Testis (tissue), 3 donors: Measurements from ENCODE around the gene FIZ1. TPM values are rescaled to one million over a fixed set of nuclear protein-coding genes. Genes with fewer than 3 reads are reported as not detected.

Experiments
- DNase-seq: peaks from one replicate; pipeline ENCODE4 v3.0.0-alpha.2; 2019
- H3K27ac ChIP-seq, 2 donors: fragments of 200-600 bp; sonication (generic); one replicate each; pipeline ENCODE4 v1.5.1; 2019
- H3K27me3 ChIP-seq: fragments of 200-600 bp; sonication (generic); one replicate; pipeline ENCODE4 v1.5.1; 2019
- H3K36me3 ChIP-seq: fragments of 200-600 bp; sonication (generic); one replicate; pipeline ENCODE4 v1.5.1; 2017; ENCODE audit warnings: low read depth; ENCODE audit errors: missing control alignments
- H3K4me1 ChIP-seq: fragments of 200-600 bp; sonication (generic); one replicate; pipeline ENCODE4 v1.5.1; 2019
- H3K4me3 ChIP-seq, 2 donors: fragments of 200-600 bp; sonication (generic); one replicate each; pipeline ENCODE4 v1.5.1; 2017 to 2019
- H3K9me3 ChIP-seq: fragments of 200-600 bp; sonication (generic); one replicate; pipeline ENCODE4 v1.5.1; 2017
- CTCF ChIP-seq, 3 experiments: fragments of 450-650 bp in 2 of 3; fragments of 200-600 bp in 1 of 3; sonication (generic) in 1 of 3; IDR thresholded peaks; one replicate each; pipeline ENCODE4 v1.5.1; 2016 to 2019; ENCODE audit warnings: antibody characterized with exemption in 3 of 3, mild to moderate bottlenecking in 2 of 3, moderate library complexity in 1 of 3
- POLR2A ChIP-seq: fragments of 450-650 bp; IDR thresholded peaks from one replicate; pipeline ENCODE4 v1.6.1; 2017; ENCODE audit warnings: antibody characterized with exemption, mild to moderate bottlenecking, moderate library complexity
- WGBS, 2 donors: methylation state at CpG; one replicate each; pipeline ENCODE4 v1.1.5; 2018; 5-methylcytosine and 5-hydroxymethylcytosine counted together
- intact Hi-C: fragments of 100-400 bp; cut with DNase I; formaldehyde crosslinking; loops from one replicate; pipeline ENCODE4 v1.15.1; 2023; ENCODE audit warnings: low total_unique reads
- polyA plus RNA-seq: library from polyadenylated mRNA; stranded (reverse); fragments of 350-450 nt; fragmentation: Illumina TruSeq; extraction: RNeasy Lipid Tissue Mini Kit (QIAGEN cat#74804); gene quantifications from one replicate; pipeline ENCODE4 v1.2.3, GENCODE V29; 2014; ENCODE audit warnings: low read depth, low replicate concordance; ENCODE audit not compliant: insufficient read depth
- total RNA-seq, 2 donors: library from RNA; depleted of rRNA; stranded (reverse); fragments of >200 nt; gene quantifications; one replicate each; pipeline ENCODE4 v1.2.3, GENCODE V29; 2016

The FIZ1 gene
- total and polyA plus RNA-seq, 3 donors from 2014 or later, result 8.5 to 17.4 (median 16.5) TPM

GRCh38 chr19:55553217-55554182 lies 45.8 kb downstream of the FIZ1 start:
- intact Hi-C loops, result no loop called here
- Histone ChIP-seq H3K4me3 (no peak overlapping the region), H3K4me1 (no peaks in the 10 kb centered on the region), H3K9me3 (no peaks in the 10 kb centered on the region), H3K27ac (no peak overlapping the region), H3K27me3 (no peaks in the 10 kb centered on the region), H3K36me3 (no peaks in the 10 kb centered on the region)
- no peak for DNase-seq
- TF ChIP-seq CTCF (IDR thresholded peaks at IDR 0.05), result no peak
- no peak for TF ChIP-seq POLR2A
- WGBS, 2 donors, result 67 to 75% methylated on average over 13 of the region's 13 CpGs

- no peaks in the 10 kb centered on the region for H3K4me1 ChIP-seq
- no peak overlapping the region for H3K4me3 ChIP-seq
- H3K36me3 ChIP-seq, result no peaks in the 10 kb centered on the region
- H3K27ac ChIP-seq, result no peak overlapping the region
- H3K9me3 ChIP-seq, result no peaks in the 10 kb centered on the region
- TF ChIP-seq POLR2A (no peak), CTCF (IDR thresholded peaks at IDR 0.05) (no peak)
- no peaks in the 10 kb centered on the region for H3K27me3 ChIP-seq
- DNase-seq, result no peak
- intact Hi-C loops, result no loop called here
- WGBS, 2 donors, result 55 to 65% methylated on average over 13 of the region's 13 CpGs
Measured at GRCh38 chr19:55552620-55553019, 46.7 kb downstream of the FIZ1 start.

GRCh38 chr19:55552206-55552605 lies 47.1 kb downstream of the FIZ1 start:
- no peaks in the 10 kb centered on the region for H3K4me1 ChIP-seq
- TF ChIP-seq POLR2A (no peak), CTCF (IDR thresholded peaks at IDR 0.05) (no peak)
- no peak overlapping the region for H3K4me3 ChIP-seq
- WGBS, 2 donors, result 79 to 81% methylated on average over 5 of the region's 5 CpGs
- no peaks in the 10 kb centered on the region for H3K36me3 ChIP-seq
- intact Hi-C loops, result no loop called here
- H3K9me3 ChIP-seq, result no peaks in the 10 kb centered on the region
- no peak for DNase-seq
- H3K27ac ChIP-seq, result no peak overlapping the region
- no peaks in the 10 kb centered on the region for H3K27me3 ChIP-seq

DNA sequence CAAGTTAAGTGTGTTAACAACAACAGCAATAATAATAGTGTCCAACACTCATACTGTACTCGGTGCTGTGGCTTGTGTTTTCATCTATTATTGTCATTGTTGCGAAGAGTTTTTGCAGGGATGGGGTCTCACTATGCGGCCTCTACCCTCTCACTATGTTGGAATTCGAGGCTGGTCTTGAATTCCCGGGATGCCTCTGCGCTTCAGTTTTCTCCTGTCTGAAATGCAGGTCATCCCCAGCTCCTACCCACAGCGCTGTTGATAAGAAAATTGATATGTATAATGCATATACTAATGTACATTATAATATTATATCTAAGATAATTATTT lies 49.0 kb downstream of the FIZ1 start:
- H3K27me3 ChIP-seq, result no peaks in the 10 kb centered on the region
- no peaks in the 10 kb centered on the region for H3K4me1 ChIP-seq
- no peak overlapping the region for H3K27ac ChIP-seq

More for the DNA sequence above, 49.0 kb downstream of the FIZ1 start:
- peak overlapping the region; percentile 7 to 9 for H3K4me3 ChIP-seq
- TF ChIP-seq CTCF (IDR thresholded peaks at IDR 0.05) (no peak), POLR2A (no peak)
- WGBS, 2 donors, result 43 to 45% methylated on average over 7 of the region's 7 CpGs
- no peak for DNase-seq
- H3K36me3 ChIP-seq, result no peaks in the 10 kb centered on the region
- intact Hi-C loops, result no loop called here
- H3K9me3 ChIP-seq, result no peaks in the 10 kb centered on the region
